ENCODE results near the gene TAF7. TPM values are rescaled to one million over a fixed set of nuclear protein-coding genes. Genes with fewer than 3 reads are reported as not detected.
A peak's percentile ranks its signal among the peaks of the same experiment; 100 is the strongest.

TAF7 gene
- polyA plus RNA-seq (2013, experiment 1 of 2): 112 TPM
- polyA plus RNA-seq (2013, experiment 2 of 2): 110 TPM

DNA sequence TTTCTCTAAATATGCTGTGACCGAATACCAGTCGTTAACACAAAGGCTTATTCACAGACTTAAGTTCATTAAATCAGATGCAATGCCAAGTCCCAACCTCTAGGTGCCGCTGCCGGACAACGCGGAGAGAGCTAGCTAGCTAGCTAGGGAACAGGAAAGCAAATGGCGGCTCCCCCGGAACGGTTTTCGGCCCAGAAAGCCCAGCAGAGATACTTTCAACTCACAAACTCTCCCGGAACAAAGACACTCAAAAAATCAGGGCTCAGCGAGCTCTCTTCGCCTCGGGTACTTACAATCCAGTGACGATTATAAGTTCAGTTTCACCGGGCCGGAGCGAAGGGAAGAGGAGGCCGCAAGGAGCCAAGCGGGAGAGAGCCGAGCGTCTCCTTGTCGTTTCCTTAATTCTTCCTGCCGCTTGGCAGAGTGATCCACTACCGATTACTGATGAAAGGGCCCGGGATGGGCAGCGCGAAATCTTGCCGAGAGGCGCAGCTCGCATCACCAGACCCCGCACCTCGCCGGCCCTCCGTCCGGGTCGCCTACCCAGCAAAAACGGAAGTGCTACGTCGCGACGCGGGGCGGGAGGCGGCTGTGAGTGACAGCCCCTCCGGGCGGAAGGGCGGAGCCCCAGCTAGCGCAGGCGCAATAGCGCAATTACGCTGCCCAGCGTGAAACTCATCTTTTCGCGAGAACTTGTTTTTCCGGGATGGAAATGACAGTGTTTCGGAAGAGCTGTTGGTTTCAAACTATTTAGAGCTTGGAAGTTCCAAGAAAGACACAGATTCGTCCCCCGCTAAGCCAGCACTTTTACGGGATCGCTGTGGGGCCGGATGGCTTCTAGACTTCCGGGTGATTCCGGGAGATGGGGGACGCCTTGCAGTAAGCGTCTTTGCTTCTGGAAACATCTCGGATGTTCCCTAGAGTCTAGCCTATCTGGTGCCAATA is at the start of gene TAF7:
Gene TAF7 (minus strand): TSS at position 560 of the 945 bp plus-strand sequence. CDS start 740 bp downstream, outside the sequence.
- WGBS (ENCODE audit: extremely low coverage, insufficient coverage, low lambda C conversion rate): no CpG with 5 or more reads among the region's 67 CpGs
- Histone ChIP-seq H3K27ac (ENCODE audit: low read depth, low read length) (peak within 1 kb of the TSS; percentile 77), H3K9ac (ENCODE audit: low read length) (peak within 1 kb of the TSS; percentile 98), H3K79me2 (ENCODE audit: control insufficient read depth, insufficient read depth, low read length) (peaks cover 19% of the 10 kb centered on the region), H3K4me2 (ENCODE audit: low read length) (peak within 1 kb of the TSS; percentile 86), H2BK5ac (ENCODE audit: low read length) (peak within 1 kb of the TSS; percentile 59), H2BK120ac (ENCODE audit: low read depth, low read length) (no peak within 1 kb of the TSS), H3K18ac (ENCODE audit: low read length) (peak within 1 kb of the TSS; percentile 85), H2AK5ac (ENCODE audit: low read length) (no peak within 1 kb of the TSS), H3K4ac (ENCODE audit: low read depth, low read length) (peak within 1 kb of the TSS; percentile 73), H3K4me3 (ENCODE audit: low read length) (peak within 1 kb of the TSS; percentile 94), H3K4me1 (ENCODE audit: control insufficient read depth, low read depth, low read length) (no peaks in the 10 kb centered on the region), H3K56ac (ENCODE audit: low read length) (peak within 1 kb of the TSS; percentile 96), H3K27me3 (ENCODE audit: insufficient read depth, low read length, poor library complexity) (no peaks in the 10 kb centered on the region), H4K8ac (ENCODE audit: low read depth, low read length) (peak within 1 kb of the TSS; percentile 79), H4K5ac (ENCODE audit: low read length) (peak within 1 kb of the TSS; percentile 84), H3K36me3 (ENCODE audit: control insufficient read depth, insufficient read depth, low read length) (peaks cover 4% of the 10 kb centered on the region), H3K23ac (ENCODE audit: low read length) (no peak within 1 kb of the TSS), H3K79me1 (ENCODE audit: low read length) (peaks cover 10% of the 10 kb centered on the region), H2BK15ac (replicated peaks; ENCODE audit: low read depth) (no peak within 1 kb of the TSS)
- DNase-seq: peak; percentile 97

GRCh38 chr5:141366016-141366896 is 45.7 kb upstream of the TAF7 start:
- Histone ChIP-seq H4K8ac (ENCODE audit: low read depth, low read length) (no peak overlapping the region), H3K27me3 (ENCODE audit: insufficient read depth, low read length, poor library complexity) (no peaks in the 10 kb centered on the region), H3K4me2 (ENCODE audit: low read length) (no peak overlapping the region), H3K9ac (ENCODE audit: low read length) (no peak overlapping the region), H4K5ac (ENCODE audit: low read length) (no peak overlapping the region), H3K27ac (ENCODE audit: low read depth, low read length) (no peak overlapping the region), H3K23ac (ENCODE audit: low read length) (no peak overlapping the region), H2BK15ac (replicated peaks; ENCODE audit: low read depth) (no peak overlapping the region), H3K4ac (ENCODE audit: low read depth, low read length) (no peak overlapping the region), H3K4me3 (ENCODE audit: low read length) (no peak overlapping the region), H2AK5ac (ENCODE audit: low read length) (no peak overlapping the region), H3K18ac (ENCODE audit: low read length) (no peak overlapping the region), H3K79me2 (ENCODE audit: control insufficient read depth, insufficient read depth, low read length) (no peaks in the 10 kb centered on the region), H2BK5ac (ENCODE audit: low read length) (no peak overlapping the region), H3K36me3 (ENCODE audit: control insufficient read depth, insufficient read depth, low read length) (no peaks in the 10 kb centered on the region), H3K4me1 (ENCODE audit: control insufficient read depth, low read depth, low read length) (no peaks in the 10 kb centered on the region), H3K79me1 (ENCODE audit: low read length) (no peaks in the 10 kb centered on the region), H3K56ac (ENCODE audit: low read length) (no peak overlapping the region), H2BK120ac (ENCODE audit: low read depth, low read length) (no peak overlapping the region)
- DNase-seq: no peak
- no CpG with 5 or more reads among the region's 46 CpGs for WGBS (ENCODE audit: extremely low coverage, insufficient coverage, low lambda C conversion rate)

- H4K5ac ChIP-seq (ENCODE audit: low read length): no peak within 1 kb of the TSS
- H2BK5ac ChIP-seq (ENCODE audit: low read length): no peak within 1 kb of the TSS
- no peak for DNase-seq
- WGBS (ENCODE audit: extremely low coverage, insufficient coverage, low lambda C conversion rate): no CpG with 5 or more reads among the region's 34 CpGs
- H3K79me1 ChIP-seq (ENCODE audit: low read length): no peaks in the 10 kb centered on the region
- no peak within 1 kb of the TSS for H3K9ac ChIP-seq (ENCODE audit: low read length)
- no peak within 1 kb of the TSS for H2BK120ac ChIP-seq (ENCODE audit: low read depth, low read length)
- H2BK15ac ChIP-seq (replicated peaks; ENCODE audit: low read depth): no peak within 1 kb of the TSS
- H3K4me1 ChIP-seq (ENCODE audit: control insufficient read depth, low read depth, low read length): no peaks in the 10 kb centered on the region
- H3K27me3 ChIP-seq (ENCODE audit: insufficient read depth, low read length, poor library complexity): no peaks in the 10 kb centered on the region
- H3K4me3 ChIP-seq (ENCODE audit: low read length): no peak within 1 kb of the TSS
- H2AK5ac ChIP-seq (ENCODE audit: low read length): no peak within 1 kb of the TSS
- H4K8ac ChIP-seq (ENCODE audit: low read depth, low read length): no peak within 1 kb of the TSS
- no peak within 1 kb of the TSS for H3K4ac ChIP-seq (ENCODE audit: low read depth, low read length)
- no peaks in the 10 kb centered on the region for H3K36me3 ChIP-seq (ENCODE audit: control insufficient read depth, insufficient read depth, low read length)
- no peak within 1 kb of the TSS for H3K27ac ChIP-seq (ENCODE audit: low read depth, low read length)
- H3K56ac ChIP-seq (ENCODE audit: low read length): no peak within 1 kb of the TSS
- H3K23ac ChIP-seq (ENCODE audit: low read length): no peak within 1 kb of the TSS
- H3K18ac ChIP-seq (ENCODE audit: low read length): no peak within 1 kb of the TSS
- no peaks in the 10 kb centered on the region for H3K79me2 ChIP-seq (ENCODE audit: control insufficient read depth, insufficient read depth, low read length)
- H3K4me2 ChIP-seq (ENCODE audit: low read length): no peak within 1 kb of the TSS
Observed at GRCh38 chr5:141363952-141364660, 43.5 kb upstream of the TAF7 start, which contains the start of gene PCDHGA5. Gene PCDHGA5 (plus strand): TSS chr5:141364162. CDS start chr5:141364331, 169 bp downstream.

DNA sequence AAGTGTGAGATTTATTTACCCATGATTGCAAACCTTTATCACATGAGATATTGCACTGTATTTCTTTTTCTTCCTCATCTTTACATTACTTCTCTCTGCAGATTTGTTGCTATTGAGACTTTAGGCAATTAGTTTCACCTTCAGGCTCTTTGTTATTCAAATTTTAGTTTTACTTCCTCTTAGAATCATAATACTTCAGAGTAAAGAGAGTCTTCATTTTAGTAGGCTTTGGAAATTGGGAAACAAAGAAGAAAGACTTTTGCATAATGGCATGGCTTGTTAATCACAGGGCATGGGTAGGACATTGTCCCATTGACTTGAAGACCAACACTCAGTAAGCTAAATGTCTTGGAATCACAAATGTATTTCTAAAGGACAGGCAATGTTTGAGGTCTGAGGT is 42.1 kb upstream of the TAF7 start:
- no peak overlapping the region for H4K5ac ChIP-seq (ENCODE audit: low read length)
- H3K23ac ChIP-seq (ENCODE audit: low read length): no peak overlapping the region
- H3K79me1 ChIP-seq (ENCODE audit: low read length): no peaks in the 10 kb centered on the region
- H3K4me3 ChIP-seq (ENCODE audit: low read length): no peak overlapping the region
- no peak overlapping the region for H2BK15ac ChIP-seq (replicated peaks; ENCODE audit: low read depth)
- H3K18ac ChIP-seq (ENCODE audit: low read length): no peak overlapping the region
- no peaks in the 10 kb centered on the region for H3K79me2 ChIP-seq (ENCODE audit: control insufficient read depth, insufficient read depth, low read length)
- no peak overlapping the region for H3K56ac ChIP-seq (ENCODE audit: low read length)
- H3K4ac ChIP-seq (ENCODE audit: low read depth, low read length): no peak overlapping the region
- no peak overlapping the region for H3K4me2 ChIP-seq (ENCODE audit: low read length)
- H4K8ac ChIP-seq (ENCODE audit: low read depth, low read length): no peak overlapping the region
- DNase-seq: no peak
- H2BK5ac ChIP-seq (ENCODE audit: low read length): no peak overlapping the region
- no peaks in the 10 kb centered on the region for H3K4me1 ChIP-seq (ENCODE audit: control insufficient read depth, low read depth, low read length)
- H2BK120ac ChIP-seq (ENCODE audit: low read depth, low read length): no peak overlapping the region
- H2AK5ac ChIP-seq (ENCODE audit: low read length): no peak overlapping the region
- no peak overlapping the region for H3K9ac ChIP-seq (ENCODE audit: low read length)
- no peaks in the 10 kb centered on the region for H3K36me3 ChIP-seq (ENCODE audit: control insufficient read depth, insufficient read depth, low read length)
- no peaks in the 10 kb centered on the region for H3K27me3 ChIP-seq (ENCODE audit: insufficient read depth, low read length, poor library complexity)
- H3K27ac ChIP-seq (ENCODE audit: low read depth, low read length): no peak overlapping the region

- no peak overlapping the region for H3K4me2 ChIP-seq (ENCODE audit: low read length)
- no peak overlapping the region for H3K9ac ChIP-seq (ENCODE audit: low read length)
- no peak overlapping the region for H3K23ac ChIP-seq (ENCODE audit: low read length)
- H3K56ac ChIP-seq (ENCODE audit: low read length): no peak overlapping the region
- no peaks in the 10 kb centered on the region for H3K4me1 ChIP-seq (ENCODE audit: control insufficient read depth, low read depth, low read length)
- H2BK15ac ChIP-seq (replicated peaks; ENCODE audit: low read depth): no peak overlapping the region
- no peak overlapping the region for H3K18ac ChIP-seq (ENCODE audit: low read length)
- H2AK5ac ChIP-seq (ENCODE audit: low read length): no peak overlapping the region
- no peak overlapping the region for H2BK120ac ChIP-seq (ENCODE audit: low read depth, low read length)
- no peak overlapping the region for H4K8ac ChIP-seq (ENCODE audit: low read depth, low read length)
- no peaks in the 10 kb centered on the region for H3K36me3 ChIP-seq (ENCODE audit: control insufficient read depth, insufficient read depth, low read length)
- no peak for DNase-seq
- WGBS (ENCODE audit: extremely low coverage, insufficient coverage, low lambda C conversion rate): no CpG with 5 or more reads among the region's 15 CpGs
- no peak overlapping the region for H3K27ac ChIP-seq (ENCODE audit: low read depth, low read length)
- no peaks in the 10 kb centered on the region for H3K79me1 ChIP-seq (ENCODE audit: low read length)
- H3K27me3 ChIP-seq (ENCODE audit: insufficient read depth, low read length, poor library complexity): no peaks in the 10 kb centered on the region
- H3K4ac ChIP-seq (ENCODE audit: low read depth, low read length): no peak overlapping the region
- H4K5ac ChIP-seq (ENCODE audit: low read length): no peak overlapping the region
- H2BK5ac ChIP-seq (ENCODE audit: low read length): no peak overlapping the region
- no peaks in the 10 kb centered on the region for H3K79me2 ChIP-seq (ENCODE audit: control insufficient read depth, insufficient read depth, low read length)
- H3K4me3 ChIP-seq (ENCODE audit: low read length): no peak overlapping the region
Observed at GRCh38 chr5:141360685-141361084, 40.1 kb upstream of the TAF7 start.

Data from mesendoderm (in vitro differentiated cells).